SU-DHL-6 (cell line): Measurements from ENCODE around the gene FAM186B.
"Not testable (repeated sequence)": the region's sequence is repeated elsewhere in the genome, so short reads cannot be mapped to it uniquely, and the experiment has no call there.

Experiments
- H2AFZ ChIP-seq: fragments of 200-600 bp; sonication (generic); 2 replicates; pipeline ENCODE4 v1.6.1; 2014; ENCODE audit warnings: low read depth, mild to moderate bottlenecking, moderate library complexity, mixed read lengths, antibody characterized with exemption, low read length; ENCODE audit not compliant: severe bottlenecking
- H3F3A ChIP-seq: fragments of 200-600 bp; shearing (Covaris generic); 2 replicates; pipeline ENCODE4 v1.6.0; 2016; ENCODE audit warnings: antibody characterized with exemption, mild to moderate bottlenecking; ENCODE audit not compliant: insufficient read depth
- H3K27ac ChIP-seq: fragments of 200-600 bp; sonication (generic); 2 replicates; pipeline ENCODE4 v1.5.1; 2016; ENCODE audit warnings: low read depth, mild to moderate bottlenecking, low read length, moderate library complexity, mixed read lengths
- H3K27me3 ChIP-seq: fragments of 200-600 bp; sonication (generic), shearing (Covaris generic); 2 replicates; pipeline ENCODE4 v1.6.0; 2014; ENCODE audit warnings: mild to moderate bottlenecking, low read length
- H3K36me3 ChIP-seq: fragments of 200-600 bp; sonication (generic); 2 replicates; pipeline ENCODE4 v1.6.1; 2014; ENCODE audit warnings: mild to moderate bottlenecking, low read length, mixed read lengths
- H3K4me2 ChIP-seq: fragments of 300-600, 200-600 bp; shearing (Covaris generic), sonication (generic); 2 replicates; pipeline ENCODE4 v1.6.0; 2014; ENCODE audit warnings: low read length, low read depth, mild to moderate bottlenecking; ENCODE audit not compliant: poor library complexity, severe bottlenecking
- H3K4me3 ChIP-seq: fragments of 200-600 bp; sonication (generic); 2 replicates; pipeline ENCODE4 v1.5.1; 2014; ENCODE audit warnings: antibody characterized with exemption, low read length, mild to moderate bottlenecking, mixed read lengths; ENCODE audit not compliant: insufficient read depth, poor library complexity, severe bottlenecking
- H3K79me2 ChIP-seq: fragments of 200-600 bp; sonication (generic); 2 replicates; pipeline ENCODE4 v1.6.1; 2014; ENCODE audit warnings: mild to moderate bottlenecking, low read length, moderate library complexity; ENCODE audit not compliant: insufficient read depth
- H3K9ac ChIP-seq: fragments of 200-600 bp; sonication (generic); 2 replicates; pipeline ENCODE4 v1.7.0; 2014; ENCODE audit warnings: mild to moderate bottlenecking, low read length
- H3K9me2 ChIP-seq: fragments of 200-600 bp; sonication (generic); replicated peaks from 2 replicates; pipeline ENCODE4 v1.6.1; 2014; ENCODE audit warnings: low read length; ENCODE audit not compliant: insufficient read depth
- H3K9me3 ChIP-seq: fragments of 200-600 bp; sonication (generic); 2 replicates; pipeline ENCODE4 v1.6.1; 2014; ENCODE audit warnings: low read length, mixed read lengths; ENCODE audit not compliant: insufficient read depth
- H4K20me1 ChIP-seq: fragments of 200-600 bp; sonication (generic); 2 replicates; pipeline ENCODE4 v1.6.1; 2014; ENCODE audit warnings: low read depth, mild to moderate bottlenecking, antibody characterized with exemption, low read length, moderate library complexity, mixed read lengths
- EZH2phosphoT487 ChIP-seq: fragments of 200-600 bp; sonication (generic), shearing (Covaris generic); conservative IDR thresholded peaks from 2 replicates; pipeline ENCODE4 v1.6.1; 2018; ENCODE audit warnings: mild to moderate bottlenecking, antibody characterized with exemption, low read length, moderate library complexity, mixed read lengths
- TF ChIP-seq, protein P1 (sequence below): fragments of 200-600 bp; sonication (generic); IDR thresholded peaks from one replicate; pipeline ENCODE4 v1.5.1; 2017; ENCODE audit warnings: antibody characterized with exemption, mild to moderate bottlenecking, low read length, moderate library complexity; ENCODE audit not compliant: insufficient read depth, poor library complexity, severe bottlenecking

FAM186B gene

DNA sequence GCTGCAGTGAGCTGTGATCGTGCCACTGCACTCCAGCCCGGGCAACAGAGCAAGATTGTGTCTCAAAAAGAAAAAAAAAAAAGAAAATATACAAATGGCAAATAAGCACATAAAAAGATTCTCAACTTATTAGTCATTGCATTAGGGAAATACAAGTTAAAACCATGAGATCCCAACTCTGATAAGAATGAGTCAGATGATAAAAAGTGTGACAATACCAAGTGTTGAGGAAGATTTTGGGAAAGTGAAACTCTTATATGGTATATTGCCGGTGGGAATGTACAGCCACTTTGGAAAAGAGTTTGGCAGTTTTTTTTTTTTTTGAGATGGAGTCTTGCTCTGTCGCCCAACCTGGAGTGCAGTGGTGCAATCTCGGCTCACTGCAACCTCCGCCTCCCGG, 10.3 kb upstream of the FAM186B start:
- Histone ChIP-seq H3F3A (no peaks in the 10 kb centered on the region), H3K27ac (no peak overlapping the region), H3K36me3 (no peaks in the 10 kb centered on the region), H3K4me2 (no peak overlapping the region), H3K9me2 (no peaks in the 10 kb centered on the region), H4K20me1 (no peaks in the 10 kb centered on the region), H2AFZ (no peak overlapping the region), H3K27me3 (no peaks in the 10 kb centered on the region), H3K9me3 (no peaks in the 10 kb centered on the region), H3K79me2 (no peaks in the 10 kb centered on the region), H3K9ac (no peak overlapping the region), H3K4me3 (no peak overlapping the region)
- no peak for TF ChIP-seq EZH2phosphoT487
- TF ChIP-seq, protein P1, sequence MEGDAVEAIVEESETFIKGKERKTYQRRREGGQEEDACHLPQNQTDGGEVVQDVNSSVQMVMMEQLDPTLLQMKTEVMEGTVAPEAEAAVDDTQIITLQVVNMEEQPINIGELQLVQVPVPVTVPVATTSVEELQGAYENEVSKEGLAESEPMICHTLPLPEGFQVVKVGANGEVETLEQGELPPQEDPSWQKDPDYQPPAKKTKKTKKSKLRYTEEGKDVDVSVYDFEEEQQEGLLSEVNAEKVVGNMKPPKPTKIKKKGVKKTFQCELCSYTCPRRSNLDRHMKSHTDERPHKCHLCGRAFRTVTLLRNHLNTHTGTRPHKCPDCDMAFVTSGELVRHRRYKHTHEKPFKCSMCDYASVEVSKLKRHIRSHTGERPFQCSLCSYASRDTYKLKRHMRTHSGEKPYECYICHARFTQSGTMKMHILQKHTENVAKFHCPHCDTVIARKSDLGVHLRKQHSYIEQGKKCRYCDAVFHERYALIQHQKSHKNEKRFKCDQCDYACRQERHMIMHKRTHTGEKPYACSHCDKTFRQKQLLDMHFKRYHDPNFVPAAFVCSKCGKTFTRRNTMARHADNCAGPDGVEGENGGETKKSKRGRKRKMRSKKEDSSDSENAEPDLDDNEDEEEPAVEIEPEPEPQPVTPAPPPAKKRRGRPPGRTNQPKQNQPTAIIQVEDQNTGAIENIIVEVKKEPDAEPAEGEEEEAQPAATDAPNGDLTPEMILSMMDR: no peak

DNA sequence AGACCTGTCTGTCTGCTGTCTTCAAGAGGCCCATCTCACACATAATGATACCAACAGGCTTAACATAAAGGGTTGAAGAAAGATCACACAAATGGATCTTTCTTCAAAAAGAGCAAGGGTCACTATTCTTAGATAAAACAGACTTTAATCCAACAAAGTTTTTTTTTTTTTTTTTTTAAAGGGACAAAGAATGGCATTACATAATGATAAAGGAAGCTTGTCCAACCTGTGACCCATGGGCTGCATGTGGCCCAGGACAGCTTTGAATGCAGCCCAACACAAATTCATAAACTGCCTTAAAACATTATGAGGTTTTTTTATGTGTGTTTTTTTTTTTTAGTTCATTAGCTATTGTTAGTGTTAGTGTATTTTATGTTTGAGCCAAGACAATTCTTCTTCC, 6.8 kb upstream of the FAM186B start:
- Histone ChIP-seq H3K9ac (no peak overlapping the region), H3K9me2 (no peaks in the 10 kb centered on the region), H3K9me3 (no peaks in the 10 kb centered on the region), H3K79me2 (no peaks in the 10 kb centered on the region), H3K27ac (no peak overlapping the region), H3K4me3 (no peak overlapping the region), H3K4me2 (no peak overlapping the region), H3K36me3 (no peaks in the 10 kb centered on the region), H2AFZ (no peak overlapping the region), H3F3A (no peaks in the 10 kb centered on the region), H4K20me1 (no peaks in the 10 kb centered on the region), H3K27me3 (no peaks in the 10 kb centered on the region)
- no peak for TF ChIP-seq EZH2phosphoT487
- TF ChIP-seq, protein P1: no peak

DNA sequence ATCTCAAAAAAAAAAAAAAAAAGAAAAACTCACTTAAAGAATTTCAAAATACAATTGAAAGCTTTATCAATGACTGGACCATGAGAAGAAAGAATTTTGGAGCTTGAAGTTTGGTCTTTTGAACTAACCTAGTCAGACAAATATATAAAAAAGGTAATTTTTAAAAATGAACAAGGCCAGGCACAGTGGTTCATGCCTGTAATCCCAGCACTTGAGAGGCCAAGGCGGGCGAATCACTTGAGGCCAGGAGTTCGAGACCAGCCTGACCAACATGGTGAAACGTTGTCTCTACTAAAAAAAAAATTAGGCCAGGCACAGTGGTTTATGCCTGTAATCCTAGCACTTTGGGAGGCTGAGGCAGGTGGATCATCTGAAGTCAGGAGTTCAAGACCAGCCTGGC, 5.3 kb upstream of the FAM186B start:
- H3K9ac ChIP-seq, H3K9me3 ChIP-seq, H4K20me1 ChIP-seq, H3K27ac ChIP-seq, H3K9me2 ChIP-seq, H3K36me3 ChIP-seq, H3K27me3 ChIP-seq, H3K79me2 ChIP-seq, H3F3A ChIP-seq, H3K4me2 ChIP-seq, H2AFZ ChIP-seq, H3K4me3 ChIP-seq: not testable (repeated sequence)

DNA sequence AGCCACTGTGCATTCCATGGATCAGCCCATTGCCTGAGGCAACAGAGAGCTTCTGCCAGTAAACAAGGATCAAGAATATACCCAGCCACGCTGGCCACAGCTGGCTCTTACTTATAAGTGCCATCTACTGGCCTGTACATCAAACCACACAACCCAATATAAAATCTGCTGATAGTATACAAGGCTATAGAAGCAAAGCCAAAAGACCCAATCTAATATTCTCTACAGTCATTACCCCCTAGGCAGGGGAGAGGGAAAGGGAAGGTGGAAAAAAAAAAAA, 4.4 kb upstream of the FAM186B start:
- Histone ChIP-seq H3K79me2 (no peaks in the 10 kb centered on the region), H3K9me3 (no peaks in the 10 kb centered on the region), H3K27ac (no peak overlapping the region), H3K36me3 (no peaks in the 10 kb centered on the region), H3K4me2 (no peak overlapping the region), H2AFZ (no peak overlapping the region), H3K4me3 (no peak overlapping the region), H3K27me3 (no peaks in the 10 kb centered on the region), H3K9me2 (no peaks in the 10 kb centered on the region), H3K9ac (no peak overlapping the region), H3F3A (no peaks in the 10 kb centered on the region), H4K20me1 (no peaks in the 10 kb centered on the region)
- TF ChIP-seq EZH2phosphoT487: no peak
- TF ChIP-seq, protein P1: no peak
